Esophagus muscularis mucosa (tissue), 4 donors: ENCODE results near the gene HMBS. TPM values are rescaled to one million over a fixed set of nuclear protein-coding genes. Genes with fewer than 3 reads are reported as not detected.
"Not testable (repeated sequence)": the region's sequence is repeated elsewhere in the genome, so short reads cannot be mapped to it uniquely, and the experiment has no call there.

ENCODE experiments used
- DNase-seq: peaks from one replicate; pipeline ENCODE4 v3.0.0-alpha.2; 2017; ENCODE audit errors: extremely low spot score
- H3K27ac ChIP-seq, 4 donors: fragments of 200-600 bp; sonication (generic); replicated peaks in 1 of 4; 1 replicate in 3 of 4; 2 replicates in 1 of 4; pipeline ENCODE4 v1.5.1; 2016 to 2019; ENCODE audit warnings: mild to moderate bottlenecking in 1 of 4
- H3K27me3 ChIP-seq, 4 donors: fragments of 200-600 bp; sonication (generic); one replicate each; pipeline versions ENCODE4 v1.5.1 to v1.6.0; 2016 to 2019
- H3K36me3 ChIP-seq, 4 donors: fragments of 200-600 bp; sonication (generic); one replicate each; pipeline ENCODE4 v1.5.1; 2016 to 2019
- H3K4me1 ChIP-seq, 4 donors: fragments of 200-600 bp; sonication (generic); one replicate each; pipeline ENCODE4 v1.5.1; 2016 to 2019
- H3K4me3 ChIP-seq, 4 donors: fragments of 200-600 bp; sonication (generic); 1 replicate in 2 of 4; 2 replicates in 2 of 4; pipeline ENCODE4 v1.5.1; 2016 to 2019; ENCODE audit warnings: mild to moderate bottlenecking in 4 of 4, moderate library complexity in 1 of 4
- H3K9me3 ChIP-seq, 4 donors: fragments of 200-600 bp; sonication (generic); 1 replicate in 3 of 4; 2 replicates in 1 of 4; pipeline ENCODE4 v1.5.1; 2016 to 2019
- EP300 ChIP-seq: sonication (generic); formaldehyde crosslinking; IDR thresholded peaks from one replicate; pipeline ENCODE4 v1.6.1; 2017; ENCODE audit warnings: antibody characterized with exemption
- POLR2A ChIP-seq: fragments of 450-650 bp; IDR thresholded peaks from one replicate; pipeline ENCODE4 v1.6.1; 2017; ENCODE audit warnings: antibody characterized with exemption, moderate library complexity, mild to moderate bottlenecking, low read depth
- POLR2AphosphoS5 ChIP-seq, 2 donors: sonication (generic); formaldehyde crosslinking; IDR thresholded peaks; one replicate each; pipeline ENCODE4 v1.6.1; 2017; ENCODE audit warnings: antibody characterized with exemption in 2 of 2
- WGBS: methylation state at CpG from one replicate; pipeline ENCODE4 v1.1.5; 2018; 5-methylcytosine and 5-hydroxymethylcytosine counted together
- intact Hi-C: fragments of 100-400 bp; cut with DNase I; formaldehyde crosslinking; loops from one replicate; pipeline ENCODE4 v1.15.1; 2023
- total RNA-seq, 4 donors: library from RNA; depleted of rRNA; stranded (reverse); fragments of >200 nt; gene quantifications; one replicate each; pipeline versions ENCODE4 v1.1.0 to v1.2.1, GENCODE V29; 2016
- TF ChIP-seq, protein P1 (sequence below), 3 experiments: fragments of 200-600 bp in 2 of 3; fragments of 450-650 bp in 1 of 3; sonication (generic) in 2 of 3; IDR thresholded peaks; one replicate each; pipeline ENCODE4 v1.5.1; 2017 to 2019; ENCODE audit warnings: antibody characterized with exemption in 3 of 3, mild to moderate bottlenecking in 2 of 3, moderate library complexity in 1 of 3

HMBS gene
- total RNA-seq, 4 donors from 2014 or later = 3.1 to 7.8 (median 6.1) TPM

DNA sequence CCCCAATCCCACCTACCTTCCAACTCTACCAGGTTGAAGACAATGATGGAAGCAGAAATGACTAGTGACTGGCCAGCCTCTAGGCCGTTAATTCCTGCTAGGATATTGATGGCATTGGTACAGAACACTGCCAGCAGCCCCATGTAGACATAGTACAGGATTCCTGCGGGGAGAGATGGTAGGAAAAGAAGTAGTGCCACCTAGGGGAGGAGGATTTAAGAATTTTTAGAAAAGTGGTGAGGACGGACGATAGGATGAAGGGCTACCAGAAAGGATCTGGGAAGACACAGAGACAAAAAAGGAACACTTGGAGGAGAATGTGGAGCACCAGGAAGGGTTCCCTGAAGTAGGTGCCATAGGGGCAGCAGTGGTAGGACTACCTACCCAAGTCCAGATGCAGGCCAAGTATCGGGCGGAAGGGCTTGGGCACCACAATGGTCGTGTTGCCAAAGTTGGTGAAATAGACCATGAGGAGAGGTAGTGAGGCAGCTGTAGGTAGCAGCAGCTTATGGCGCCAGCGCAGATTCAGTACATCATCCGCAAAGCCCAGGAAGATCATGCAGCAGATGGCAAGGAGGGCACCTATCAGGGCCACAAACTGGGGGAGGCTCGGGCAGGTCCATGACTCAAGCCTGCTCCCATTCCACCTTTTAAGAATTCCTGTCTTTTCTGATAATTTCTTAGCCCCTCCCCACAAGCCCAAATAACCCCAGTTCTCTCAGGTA lies 15.7 kb downstream of the HMBS start:
- H3K4me3 ChIP-seq = peak overlapping the region; percentile 77 to 80 (median 78)
- no peak overlapping the region for H3K27ac ChIP-seq
- no peak for TF ChIP-seq POLR2AphosphoS5 (IDR thresholded peaks at IDR 0.05)
- TF ChIP-seq, protein P1, sequence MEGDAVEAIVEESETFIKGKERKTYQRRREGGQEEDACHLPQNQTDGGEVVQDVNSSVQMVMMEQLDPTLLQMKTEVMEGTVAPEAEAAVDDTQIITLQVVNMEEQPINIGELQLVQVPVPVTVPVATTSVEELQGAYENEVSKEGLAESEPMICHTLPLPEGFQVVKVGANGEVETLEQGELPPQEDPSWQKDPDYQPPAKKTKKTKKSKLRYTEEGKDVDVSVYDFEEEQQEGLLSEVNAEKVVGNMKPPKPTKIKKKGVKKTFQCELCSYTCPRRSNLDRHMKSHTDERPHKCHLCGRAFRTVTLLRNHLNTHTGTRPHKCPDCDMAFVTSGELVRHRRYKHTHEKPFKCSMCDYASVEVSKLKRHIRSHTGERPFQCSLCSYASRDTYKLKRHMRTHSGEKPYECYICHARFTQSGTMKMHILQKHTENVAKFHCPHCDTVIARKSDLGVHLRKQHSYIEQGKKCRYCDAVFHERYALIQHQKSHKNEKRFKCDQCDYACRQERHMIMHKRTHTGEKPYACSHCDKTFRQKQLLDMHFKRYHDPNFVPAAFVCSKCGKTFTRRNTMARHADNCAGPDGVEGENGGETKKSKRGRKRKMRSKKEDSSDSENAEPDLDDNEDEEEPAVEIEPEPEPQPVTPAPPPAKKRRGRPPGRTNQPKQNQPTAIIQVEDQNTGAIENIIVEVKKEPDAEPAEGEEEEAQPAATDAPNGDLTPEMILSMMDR (IDR thresholded peaks at IDR 0.05) = peak in 1 of 3 experiments; percentile 13
- WGBS = 50% methylated on average over 11 of the region's 11 CpGs
- peaks cover 34 to 40% (median 35%) of the 10 kb centered on the region in 4 donors for H3K4me1 ChIP-seq
- H3K27me3 ChIP-seq = no peaks in the 10 kb centered on the region
- peaks cover 8 to 26% (median 22%) of the 10 kb centered on the region in 4 donors for H3K36me3 ChIP-seq
- DNase-seq = no peak
- no peaks in the 10 kb centered on the region for H3K9me3 ChIP-seq
- intact Hi-C loops = no loop called here

DNA sequence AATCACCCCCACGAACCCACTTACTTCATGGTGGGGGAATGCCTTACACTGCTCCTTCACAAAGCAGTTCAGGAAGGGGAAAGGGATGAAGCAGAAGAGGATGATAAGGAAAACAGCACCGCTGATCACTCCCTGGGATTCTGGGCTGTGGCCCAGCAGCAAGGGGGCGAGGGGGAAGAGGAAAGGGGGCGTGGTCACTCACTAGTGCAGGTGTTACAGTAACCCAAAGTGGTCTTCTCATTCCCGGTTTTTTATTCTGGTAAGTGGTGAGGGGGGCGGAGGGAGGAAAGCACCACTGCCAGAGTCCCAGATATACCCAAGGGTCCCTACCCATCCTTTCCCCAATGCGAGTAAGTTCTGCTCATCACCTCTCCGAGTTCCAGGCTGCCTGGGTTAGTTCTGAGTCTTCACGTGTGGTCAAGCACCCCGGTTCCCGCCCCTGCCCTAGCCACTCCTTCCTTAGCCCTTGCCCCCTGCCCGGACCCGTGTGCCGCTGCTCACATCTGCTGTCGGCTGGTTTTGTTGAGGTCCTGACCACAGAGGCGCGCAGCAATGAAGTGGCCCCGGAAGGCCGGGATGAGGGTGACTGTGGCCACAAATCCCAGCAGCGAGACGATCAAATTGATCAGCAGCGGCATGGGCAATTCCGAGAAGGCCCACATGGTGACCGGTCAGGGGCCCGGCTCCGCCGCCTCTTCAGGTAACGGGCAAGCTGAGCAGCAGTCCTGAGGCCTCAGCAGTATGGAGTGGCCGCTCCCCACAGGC lies 16.5 kb downstream of the HMBS start:
- TF ChIP-seq EP300 = no peak
- TF ChIP-seq, protein P1 (IDR thresholded peaks at IDR 0.05) = peak in 2 of 3 experiments; percentile 4 to 16
- DNase-seq = no peak
- 3% methylated on average over 15 of the region's 29 CpGs for WGBS
- intact Hi-C loops = no loop called here
- no peaks in the 10 kb centered on the region for H3K27me3 ChIP-seq
- H3K27ac ChIP-seq = peak overlapping the region; percentile 84 to 93 (median 88)
- H3K36me3 ChIP-seq = peaks cover 8 to 26% (median 22%) of the 10 kb centered on the region in 4 donors
- peaks cover 31 to 38% (median 33%) of the 10 kb centered on the region in 4 donors for H3K4me1 ChIP-seq
- peak overlapping the region; percentile 77 to 80 (median 78) for H3K4me3 ChIP-seq
- no peaks in the 10 kb centered on the region for H3K9me3 ChIP-seq

DNA sequence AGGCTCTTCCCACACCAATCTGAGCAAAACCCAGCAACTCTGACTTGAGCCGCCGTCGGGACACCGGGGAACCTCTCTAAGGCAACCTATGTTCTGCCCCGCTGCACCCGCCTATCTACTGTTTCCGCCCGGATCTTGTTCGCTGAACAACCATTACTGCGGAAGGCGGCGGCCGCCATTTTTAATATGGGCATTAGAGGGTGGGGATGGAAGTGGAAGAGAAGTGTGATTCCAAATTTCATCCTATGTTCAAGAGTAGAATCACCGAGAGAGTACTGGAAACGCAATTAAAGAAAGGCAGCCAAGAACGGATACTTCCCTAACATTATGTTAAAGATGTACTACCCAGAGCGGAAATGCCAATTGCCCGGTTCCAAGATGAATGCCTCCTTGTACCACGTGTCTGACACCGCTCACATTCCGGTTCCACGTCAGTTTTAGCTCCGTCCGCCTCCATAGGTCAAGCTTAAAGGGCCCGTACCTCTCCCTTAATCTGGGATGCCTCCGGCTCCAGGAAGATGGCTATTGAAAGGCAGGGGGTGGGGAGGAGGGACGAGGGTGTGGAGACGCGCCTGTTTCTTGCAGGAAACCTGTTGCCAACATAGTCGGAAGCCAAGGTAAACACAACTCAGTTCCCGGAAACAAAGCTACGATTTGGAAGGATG lies 17.2 kb downstream of the HMBS start, which contains the start of gene DPAGT1:
Gene DPAGT1, minus strand, starts transcription at position 95 of the 665 bp plus-strand sequence. CDS start 198 bp downstream, outside the sequence.
- intact Hi-C loops = no loop called here
- DNase-seq = peak; percentile 97
- under 1% methylated on average over 32 of the region's 32 CpGs for WGBS

DNA sequence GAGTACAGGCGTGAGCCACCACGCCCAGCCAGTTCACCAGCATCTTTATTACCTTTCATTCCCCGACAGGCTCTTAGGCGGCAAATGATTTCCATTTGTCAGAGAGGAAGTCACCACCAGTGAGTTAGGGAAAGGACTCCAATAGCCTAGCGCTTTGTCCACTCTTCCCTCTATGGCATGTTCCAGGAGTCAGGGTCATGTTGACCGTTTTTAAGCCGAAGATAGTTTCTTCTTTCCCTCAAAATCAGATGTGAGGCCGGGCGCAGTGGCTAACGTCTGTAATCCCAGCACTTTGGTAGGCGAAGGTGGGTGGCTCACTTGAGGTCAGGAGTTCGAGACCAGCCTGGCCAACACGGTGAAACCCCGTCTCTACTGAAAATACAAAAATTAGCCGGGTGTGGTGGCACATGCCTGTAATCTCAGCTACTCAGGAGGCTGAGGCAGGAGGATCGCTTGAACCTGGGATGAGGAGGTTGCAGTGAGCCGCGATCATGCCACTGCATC lies 18.5 kb downstream of the HMBS start:
- intact Hi-C loops, DNase-seq, H3K9me3 ChIP-seq, H3K27me3 ChIP-seq, H3K36me3 ChIP-seq: not testable (repeated sequence)
- 84% methylated on average over 18 of the region's 18 CpGs for WGBS
- peak overlapping the region; percentile 77 to 80 (median 78) for H3K4me3 ChIP-seq
- H3K4me1 ChIP-seq = peaks cover 40 to 53% (median 46%) of the 10 kb centered on the region in 4 donors
- peak overlapping the region; percentile 84 to 93 (median 88) for H3K27ac ChIP-seq

More for the DNA sequence above, 17.2 kb downstream of the HMBS start, which contains the start of gene DPAGT1:
- peaks cover 38 to 45% (median 40%) of the 10 kb centered on the region in 4 donors for H3K4me1 ChIP-seq
- no peaks in the 10 kb centered on the region for H3K9me3 ChIP-seq
- H3K36me3 ChIP-seq = peaks cover 8 to 21% (median 16%) of the 10 kb centered on the region in 4 donors
- TF ChIP-seq POLR2AphosphoS5 (IDR thresholded peaks at IDR 0.05) (peak; percentile 72 to 80), POLR2A (no peak)
- TF ChIP-seq, protein P1 (IDR thresholded peaks at IDR 0.05) = peak in 1 of 3 experiments; percentile 2
- H3K4me3 ChIP-seq = peak within 1 kb of the TSS; percentile 77 to 80 (median 78)
- peak within 1 kb of the TSS; percentile 84 to 93 (median 88) for H3K27ac ChIP-seq
- no peaks in the 10 kb centered on the region for H3K27me3 ChIP-seq
